KMS-11 (cell line): ENCODE measurements around the gene MDM1.

Source experiments
- H2AFZ ChIP-seq: fragments of 200-600 bp; sonication (generic); 2 replicates; pipeline ENCODE4 v1.6.1; 2016; ENCODE audit warnings: antibody characterized with exemption, mixed run types, low read depth
- H3K27ac ChIP-seq: fragments of 200-600 bp; sonication (generic); 2 replicates; pipeline ENCODE4 v1.6.1; 2016; ENCODE audit warnings: mild to moderate bottlenecking, mixed run types
- H3K27me3 ChIP-seq: fragments of 200-600 bp; sonication (generic); 2 replicates; pipeline ENCODE4 v1.6.1; 2017; ENCODE audit warnings: mild to moderate bottlenecking, low read depth, mixed run types, moderate library complexity; ENCODE audit not compliant: insufficient read depth
- H3K36me3 ChIP-seq: fragments of 200-600 bp; sonication (generic); 2 replicates; pipeline ENCODE4 v1.6.1; 2017; ENCODE audit warnings: mild to moderate bottlenecking, mixed run types; ENCODE audit not compliant: insufficient read depth
- H3K4me1 ChIP-seq: fragments of 200-600 bp; sonication (generic); 2 replicates; pipeline ENCODE4 v1.6.1; 2016; ENCODE audit warnings: mild to moderate bottlenecking, low read depth, mixed run types; ENCODE audit not compliant: poor library complexity, severe bottlenecking
- H3K4me2 ChIP-seq: fragments of 200-600 bp; sonication (generic); 2 replicates; pipeline ENCODE4 v1.7.0; 2016; ENCODE audit warnings: mild to moderate bottlenecking, mixed run types
- H3K4me3 ChIP-seq: fragments of 200-600 bp; sonication (generic); IDR thresholded peaks from 2 replicates; pipeline ENCODE4 v1.6.1; 2017; ENCODE audit warnings: low read depth, low read length, mixed read lengths; ENCODE audit not compliant: insufficient read depth
- H3K79me2 ChIP-seq: fragments of 200-600 bp; sonication (generic); 2 replicates; pipeline ENCODE4 v1.6.1; 2016; ENCODE audit warnings: low read depth, mixed run types; ENCODE audit not compliant: insufficient read depth
- H3K9ac ChIP-seq: fragments of 200-600 bp; sonication (generic); 2 replicates; pipeline ENCODE4 v1.6.1; 2016; ENCODE audit warnings: mild to moderate bottlenecking, mixed run types
- H4K20me1 ChIP-seq: fragments of 200-600 bp; sonication (generic); 2 replicates; pipeline ENCODE4 v1.6.1; 2016; ENCODE audit warnings: mild to moderate bottlenecking, mixed run types; ENCODE audit not compliant: insufficient read depth
- TF ChIP-seq, protein P1 (sequence below): fragments of 200-600 bp; sonication (generic); conservative IDR thresholded peaks from 2 replicates; pipeline ENCODE4 v1.6.1; 2017; ENCODE audit warnings: low read depth, mild to moderate bottlenecking, antibody characterized with exemption, low read length, moderate library complexity, mixed read lengths

Gene MDM1

GRCh38 chr12:68364893-68365725, 32.9 kb upstream of the MDM1 start:
- no peaks in the 10 kb centered on the region for H3K79me2 ChIP-seq
- no peaks in the 10 kb centered on the region for H3K27me3 ChIP-seq
- TF ChIP-seq, protein P1, sequence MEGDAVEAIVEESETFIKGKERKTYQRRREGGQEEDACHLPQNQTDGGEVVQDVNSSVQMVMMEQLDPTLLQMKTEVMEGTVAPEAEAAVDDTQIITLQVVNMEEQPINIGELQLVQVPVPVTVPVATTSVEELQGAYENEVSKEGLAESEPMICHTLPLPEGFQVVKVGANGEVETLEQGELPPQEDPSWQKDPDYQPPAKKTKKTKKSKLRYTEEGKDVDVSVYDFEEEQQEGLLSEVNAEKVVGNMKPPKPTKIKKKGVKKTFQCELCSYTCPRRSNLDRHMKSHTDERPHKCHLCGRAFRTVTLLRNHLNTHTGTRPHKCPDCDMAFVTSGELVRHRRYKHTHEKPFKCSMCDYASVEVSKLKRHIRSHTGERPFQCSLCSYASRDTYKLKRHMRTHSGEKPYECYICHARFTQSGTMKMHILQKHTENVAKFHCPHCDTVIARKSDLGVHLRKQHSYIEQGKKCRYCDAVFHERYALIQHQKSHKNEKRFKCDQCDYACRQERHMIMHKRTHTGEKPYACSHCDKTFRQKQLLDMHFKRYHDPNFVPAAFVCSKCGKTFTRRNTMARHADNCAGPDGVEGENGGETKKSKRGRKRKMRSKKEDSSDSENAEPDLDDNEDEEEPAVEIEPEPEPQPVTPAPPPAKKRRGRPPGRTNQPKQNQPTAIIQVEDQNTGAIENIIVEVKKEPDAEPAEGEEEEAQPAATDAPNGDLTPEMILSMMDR = 0 out of 2 replicates have a peak, but pooled peaks have one; percentile 8
- H3K4me3 ChIP-seq = peak overlapping the region; percentile 58
- peak overlapping the region; percentile 81 for H3K4me2 ChIP-seq
- H3K36me3 ChIP-seq = no peaks in the 10 kb centered on the region
- H3K27ac ChIP-seq = peak overlapping the region; percentile 96
- peaks cover 81% of the 10 kb centered on the region for H3K4me1 ChIP-seq
- H3K9ac ChIP-seq = peak overlapping the region; percentile 87
- H4K20me1 ChIP-seq = no peaks in the 10 kb centered on the region
- H2AFZ ChIP-seq = peak overlapping the region; percentile 67

- H2AFZ ChIP-seq = peak overlapping the region; percentile 67
- peak overlapping the region; percentile 58 for H3K4me3 ChIP-seq
- peaks cover 84% of the 10 kb centered on the region for H3K4me1 ChIP-seq
- no peaks in the 10 kb centered on the region for H3K27me3 ChIP-seq
- H3K79me2 ChIP-seq = no peaks in the 10 kb centered on the region
- TF ChIP-seq, protein P1 = no peak
- H3K9ac ChIP-seq = peak overlapping the region; percentile 87
- H3K36me3 ChIP-seq = no peaks in the 10 kb centered on the region
- H3K4me2 ChIP-seq = peak overlapping the region; percentile 81
- H4K20me1 ChIP-seq = no peaks in the 10 kb centered on the region
- peak overlapping the region; percentile 96 for H3K27ac ChIP-seq
Observed at GRCh38 chr12:68364328-68364727, 32.2 kb upstream of the MDM1 start.

GRCh38 chr12:68361953-68362352, 29.8 kb upstream of the MDM1 start:
- H3K4me3 ChIP-seq = no peak overlapping the region
- no peak overlapping the region for H2AFZ ChIP-seq
- H4K20me1 ChIP-seq = no peaks in the 10 kb centered on the region
- no peak overlapping the region; the same call in 1 of the 2 replicates for H3K27ac ChIP-seq
- no peak overlapping the region for H3K9ac ChIP-seq
- peaks cover 80% of the 10 kb centered on the region for H3K4me1 ChIP-seq
- H3K36me3 ChIP-seq = no peaks in the 10 kb centered on the region
- no peak overlapping the region for H3K4me2 ChIP-seq
- TF ChIP-seq, protein P1 = no peak
- H3K79me2 ChIP-seq = no peaks in the 10 kb centered on the region
- H3K27me3 ChIP-seq = no peaks in the 10 kb centered on the region

DNA sequence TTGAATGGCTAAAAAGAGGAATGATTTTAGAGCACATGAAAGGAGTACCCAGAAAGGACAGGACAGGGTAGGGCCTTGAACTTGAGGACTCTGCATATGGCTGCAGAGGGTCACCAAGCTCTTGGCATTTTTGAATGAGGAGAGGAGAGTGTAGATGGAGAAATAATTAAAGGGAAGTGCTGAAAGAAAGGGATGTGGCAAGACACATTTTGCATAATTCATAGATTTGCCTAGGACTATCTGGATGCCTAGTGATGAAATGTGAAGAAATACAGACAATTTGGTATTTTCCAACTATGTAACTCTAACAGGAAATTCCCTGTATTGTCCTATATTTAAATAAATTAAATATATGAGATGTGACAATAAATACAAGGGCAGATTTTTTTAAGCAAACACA, 27.5 kb upstream of the MDM1 start:
- peak overlapping the region; percentile 3; the same call in 1 of the 2 replicates for H2AFZ ChIP-seq
- peak overlapping the region; percentile 44 for H3K4me2 ChIP-seq
- H3K79me2 ChIP-seq = no peaks in the 10 kb centered on the region
- H3K9ac ChIP-seq = no peak overlapping the region
- peak overlapping the region; percentile 4; the same call in 1 of the 2 replicates for H3K27ac ChIP-seq
- TF ChIP-seq, protein P1 = no peak
- peaks cover 63% of the 10 kb centered on the region for H3K4me1 ChIP-seq
- H3K27me3 ChIP-seq = no peaks in the 10 kb centered on the region
- H4K20me1 ChIP-seq = no peaks in the 10 kb centered on the region
- no peak overlapping the region for H3K4me3 ChIP-seq
- no peaks in the 10 kb centered on the region for H3K36me3 ChIP-seq
